ENCODE measurements around the gene CTXND2.
"Not testable (repeated sequence)": the region's sequence is repeated elsewhere in the genome, so short reads cannot be mapped to it uniquely, and the experiment has no call there.

The CTXND2 gene

DNA sequence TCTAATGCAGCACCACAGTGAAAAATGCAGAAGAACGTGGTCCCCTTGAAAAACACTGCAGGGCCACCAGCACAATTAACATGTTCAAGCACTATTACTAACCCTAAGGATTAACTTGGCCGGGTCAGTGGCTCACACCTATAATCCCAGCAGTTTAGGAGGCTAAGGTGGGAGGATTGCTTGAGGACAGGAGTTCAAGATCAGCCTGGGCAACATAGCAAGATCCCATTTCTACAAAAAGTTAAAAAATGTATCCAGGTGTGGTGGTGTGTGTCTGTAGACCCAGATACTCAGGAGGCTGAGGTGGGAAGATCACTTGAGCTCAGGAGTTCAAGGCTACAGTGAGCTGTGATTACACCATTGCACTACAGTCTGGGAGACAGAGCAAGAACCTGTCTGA, 13.4 kb upstream of the CTXND2 start:
- Histone ChIP-seq H3K36me3 (ENCODE audit: control insufficient read depth, insufficient read depth, low read length) (no peaks in the 10 kb centered on the region), H3K4me1 (ENCODE audit: control insufficient read depth, insufficient read depth, low read length) (peaks cover 5% of the 10 kb centered on the region), H3K9me3 (ENCODE audit: control insufficient read depth, low read length) (no peaks in the 10 kb centered on the region), H3K9ac (ENCODE audit: low read length) (no peak overlapping the region), H3K4me3 (ENCODE audit: low read length) (no peak overlapping the region), H3K27me3 (ENCODE audit: control insufficient read depth, insufficient read depth, low read length) (no peaks in the 10 kb centered on the region)

DNA sequence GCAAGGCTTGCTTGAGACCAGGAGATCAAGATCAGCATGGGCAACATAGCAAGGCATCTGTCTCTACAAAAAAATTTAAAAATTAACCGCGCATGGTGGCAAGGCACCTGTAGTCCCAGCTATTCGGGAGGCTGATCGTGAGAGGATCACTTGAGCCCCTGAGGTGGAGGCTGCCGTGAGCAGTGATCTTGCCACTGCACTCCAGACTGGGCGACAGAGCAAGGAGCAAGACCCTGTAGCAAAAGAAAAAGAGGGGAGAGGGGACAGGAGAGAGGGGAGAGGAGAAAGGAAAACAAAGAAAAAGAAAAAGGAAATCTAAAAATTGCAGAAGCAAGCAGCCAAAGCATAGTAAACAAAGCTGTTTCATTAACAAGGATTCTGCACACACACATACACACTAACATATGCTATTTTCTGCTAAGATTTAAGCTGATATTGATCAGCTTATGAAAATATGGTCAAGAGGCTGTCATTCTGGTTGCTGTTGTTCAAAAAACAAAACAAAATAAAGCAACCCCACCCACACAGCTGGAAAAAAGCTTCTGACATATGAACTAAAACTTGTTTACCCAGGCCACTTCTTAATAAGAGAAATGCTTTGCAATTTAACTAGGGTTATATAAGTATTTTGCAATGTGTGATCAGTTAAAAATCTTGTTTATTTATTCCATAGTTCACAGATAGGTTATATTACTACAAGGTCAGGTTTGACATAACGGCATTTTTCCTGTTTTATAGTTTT, 12.3 kb upstream of the CTXND2 start:
- peak overlapping the region; percentile 14 for H3K9ac ChIP-seq (ENCODE audit: low read length)
- H3K9me3 ChIP-seq (ENCODE audit: control insufficient read depth, low read length), result no peaks in the 10 kb centered on the region
- H3K27me3 ChIP-seq (ENCODE audit: control insufficient read depth, insufficient read depth, low read length), result no peaks in the 10 kb centered on the region
- H3K36me3 ChIP-seq (ENCODE audit: control insufficient read depth, insufficient read depth, low read length), result no peaks in the 10 kb centered on the region
- no peak overlapping the region for H3K4me3 ChIP-seq (ENCODE audit: low read length)
- peaks cover 5% of the 10 kb centered on the region for H3K4me1 ChIP-seq (ENCODE audit: control insufficient read depth, insufficient read depth, low read length)

DNA sequence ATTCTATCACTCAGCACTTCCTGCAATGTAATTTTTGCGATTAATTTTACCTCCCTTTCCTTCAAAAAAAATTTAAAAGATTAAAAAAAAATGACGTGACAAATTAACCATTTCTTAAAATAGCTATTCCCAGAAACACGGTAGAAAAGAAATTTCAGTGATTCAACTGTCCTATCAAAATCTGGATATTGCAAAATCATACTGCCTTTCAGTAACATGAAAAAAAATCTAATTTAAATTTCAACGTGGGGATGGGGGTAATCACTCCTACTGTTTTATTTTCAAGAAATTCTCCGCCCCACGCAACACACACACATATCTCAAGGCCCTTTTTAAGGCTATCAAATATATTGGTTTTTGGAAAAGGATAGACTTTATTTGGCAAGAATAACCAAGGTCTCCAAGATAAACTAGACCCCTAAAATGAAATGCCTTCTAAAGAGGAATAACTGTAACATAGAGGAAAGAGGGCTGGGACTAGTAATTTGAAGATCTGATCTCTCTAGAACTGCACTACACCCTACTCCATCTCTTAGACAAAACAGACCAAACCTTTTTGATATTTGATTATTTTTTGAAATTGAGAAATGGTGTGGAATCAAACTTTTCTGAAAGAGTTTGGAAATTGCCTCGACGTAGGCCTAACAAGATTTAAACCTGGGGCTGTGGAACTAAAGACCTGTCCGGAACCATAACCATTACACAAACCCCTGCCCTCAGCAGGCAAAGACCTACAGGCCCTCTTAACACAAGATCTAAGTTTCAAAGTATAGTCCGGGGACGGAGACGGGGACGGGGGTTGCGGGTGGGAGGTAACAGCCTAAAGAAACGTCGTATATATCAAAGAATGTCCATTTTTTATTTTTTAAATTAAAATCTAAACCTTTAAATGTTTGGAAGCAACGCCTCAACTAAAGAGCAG, 11.5 kb upstream of the CTXND2 start:
- Histone ChIP-seq H3K9ac (ENCODE audit: low read length) (peak overlapping the region; percentile 93), H3K4me3 (ENCODE audit: low read length) (peak overlapping the region; percentile 77), H3K27me3 (ENCODE audit: control insufficient read depth, insufficient read depth, low read length) (no peaks in the 10 kb centered on the region), H3K9me3 (ENCODE audit: control insufficient read depth, low read length) (no peaks in the 10 kb centered on the region), H3K4me1 (ENCODE audit: control insufficient read depth, insufficient read depth, low read length) (peaks cover 5% of the 10 kb centered on the region), H3K36me3 (ENCODE audit: control insufficient read depth, insufficient read depth, low read length) (no peaks in the 10 kb centered on the region)

DNA sequence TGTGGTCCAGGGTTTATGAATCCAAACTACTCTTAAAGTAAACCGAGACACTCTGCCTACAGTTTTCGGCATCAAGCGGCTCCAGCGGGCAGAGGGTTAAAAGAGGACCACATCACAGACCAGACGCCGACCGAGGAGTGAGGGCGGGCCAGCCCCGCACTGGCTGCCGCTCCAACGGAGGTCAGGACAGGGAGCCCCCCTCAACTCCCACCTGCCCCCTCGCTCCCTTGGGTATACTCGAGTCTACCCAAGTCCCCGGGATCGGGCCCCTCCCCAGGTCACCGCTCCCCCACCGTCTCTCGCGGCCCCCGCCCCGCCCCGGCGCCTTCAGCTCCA, 10.8 kb upstream of the CTXND2 start:
- H3K36me3 ChIP-seq (ENCODE audit: control insufficient read depth, insufficient read depth, low read length), result no peaks in the 10 kb centered on the region
- peak overlapping the region; percentile 77 for H3K4me3 ChIP-seq (ENCODE audit: low read length)
- H3K4me1 ChIP-seq (ENCODE audit: control insufficient read depth, insufficient read depth, low read length), result peaks cover 5% of the 10 kb centered on the region
- no peaks in the 10 kb centered on the region for H3K27me3 ChIP-seq (ENCODE audit: control insufficient read depth, insufficient read depth, low read length)
- no peaks in the 10 kb centered on the region for H3K9me3 ChIP-seq (ENCODE audit: control insufficient read depth, low read length)
- H3K9ac ChIP-seq (ENCODE audit: low read length), result peak overlapping the region; percentile 93

DNA sequence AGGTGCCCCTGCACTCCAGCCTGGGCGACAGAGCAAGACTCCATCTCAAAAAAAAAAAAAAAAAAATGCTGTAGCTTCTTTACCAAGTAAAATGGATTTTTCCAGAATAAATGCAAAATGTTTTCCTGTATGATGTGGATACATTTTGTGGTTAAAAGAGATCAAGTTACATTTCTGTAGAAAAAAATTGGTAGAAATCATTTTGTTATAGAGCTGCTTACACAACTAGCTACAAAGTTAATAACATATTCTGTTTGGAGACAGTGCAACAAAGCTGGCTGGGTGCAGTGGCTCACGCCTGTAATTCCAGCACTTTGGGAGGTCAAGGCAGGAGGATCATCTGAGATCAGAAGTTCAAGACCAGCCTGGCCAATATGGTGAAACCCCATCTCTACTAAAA, 8.0 kb upstream of the CTXND2 start:
- not testable (repeated sequence) for H3K4me1 ChIP-seq (ENCODE audit: control insufficient read depth, insufficient read depth, low read length); H3K27me3 ChIP-seq (ENCODE audit: control insufficient read depth, insufficient read depth, low read length); H3K9ac ChIP-seq (ENCODE audit: low read length); H3K36me3 ChIP-seq (ENCODE audit: control insufficient read depth, insufficient read depth, low read length); H3K4me3 ChIP-seq (ENCODE audit: low read length); H3K9me3 ChIP-seq (ENCODE audit: control insufficient read depth, low read length)

DNA sequence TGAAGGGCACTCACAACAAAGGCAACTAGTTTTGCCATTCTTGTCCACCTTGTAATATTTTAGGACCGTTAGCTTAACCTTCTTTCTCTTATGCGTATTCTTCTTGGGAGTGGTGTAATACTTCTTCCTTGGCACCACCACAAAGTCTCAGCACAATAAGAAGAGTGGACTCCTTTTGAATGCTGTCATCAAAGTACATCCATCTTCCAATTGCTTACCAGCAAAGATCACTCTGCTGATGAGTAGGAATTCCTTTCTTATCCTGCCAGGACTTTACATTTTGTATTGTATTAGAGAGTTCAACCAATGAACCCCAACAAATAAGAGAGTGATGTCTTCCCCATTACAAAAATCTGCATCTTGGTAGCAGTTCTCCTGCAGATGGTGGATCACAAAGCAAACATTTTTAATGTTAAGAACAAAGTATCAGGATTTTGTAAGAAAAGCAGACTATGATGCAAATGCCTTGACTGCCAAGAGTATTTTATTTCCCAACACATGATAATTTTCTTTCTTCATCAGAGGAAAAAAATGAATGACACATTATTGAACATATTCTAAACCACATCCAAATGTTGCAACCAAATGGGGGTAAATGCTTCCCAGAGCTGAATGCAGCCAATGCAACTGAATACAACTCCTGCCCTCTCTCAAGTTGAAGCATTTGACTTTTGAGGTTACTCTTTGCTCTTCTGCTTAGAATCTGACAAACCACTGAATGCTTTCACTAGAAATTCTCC, 5.4 kb upstream of the CTXND2 start:
- Histone ChIP-seq H3K4me3 (ENCODE audit: low read length) (no peak overlapping the region), H3K4me1 (ENCODE audit: control insufficient read depth, insufficient read depth, low read length) (no peaks in the 10 kb centered on the region), H3K9ac (ENCODE audit: low read length) (no peak overlapping the region), H3K27me3 (ENCODE audit: control insufficient read depth, insufficient read depth, low read length) (no peaks in the 10 kb centered on the region), H3K36me3 (ENCODE audit: control insufficient read depth, insufficient read depth, low read length) (no peaks in the 10 kb centered on the region), H3K9me3 (ENCODE audit: control insufficient read depth, low read length) (no peaks in the 10 kb centered on the region)

DNA sequence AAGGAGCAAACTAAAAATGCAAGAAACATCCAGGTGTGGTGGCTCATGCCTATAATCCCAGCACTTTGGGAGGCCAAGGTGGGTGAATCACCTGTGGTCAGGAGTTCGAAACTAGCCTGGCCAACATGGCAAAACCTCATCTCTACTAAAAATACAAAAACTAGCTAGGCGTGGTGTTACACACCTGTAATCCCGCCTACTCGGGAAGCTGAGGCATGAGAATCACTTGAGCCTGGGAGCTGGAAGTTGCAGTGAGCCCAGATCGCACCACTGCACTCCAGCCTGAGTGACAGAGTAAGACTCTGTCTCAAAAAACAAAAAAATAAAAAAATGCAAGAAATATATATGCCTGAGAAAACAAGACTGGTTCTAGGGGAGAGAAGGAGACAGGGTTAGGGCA, 3.8 kb upstream of the CTXND2 start:
- H3K36me3 ChIP-seq (ENCODE audit: control insufficient read depth, insufficient read depth, low read length); H3K4me3 ChIP-seq (ENCODE audit: low read length); H3K27me3 ChIP-seq (ENCODE audit: control insufficient read depth, insufficient read depth, low read length); H3K9ac ChIP-seq (ENCODE audit: low read length); H3K9me3 ChIP-seq (ENCODE audit: control insufficient read depth, low read length); H3K4me1 ChIP-seq (ENCODE audit: control insufficient read depth, insufficient read depth, low read length): not testable (repeated sequence)

DNA sequence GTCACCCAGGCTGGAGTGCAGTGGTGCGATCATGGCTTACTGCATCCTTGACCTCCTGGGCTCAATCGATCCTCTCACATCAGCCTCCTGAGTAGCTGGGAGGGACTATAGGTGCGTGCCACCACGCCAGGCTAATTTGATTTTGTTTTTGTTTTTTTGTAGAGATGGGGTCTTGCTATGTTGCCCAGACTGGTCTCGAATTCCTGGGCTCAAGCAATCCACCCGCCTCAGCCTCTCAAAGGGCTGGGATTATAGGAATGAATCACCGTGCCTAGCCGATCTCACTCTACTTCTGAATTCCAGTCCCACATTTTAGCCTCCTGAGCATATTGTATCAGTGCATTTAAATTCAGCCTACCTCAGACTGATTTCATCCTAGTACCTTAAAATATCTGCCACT, 1.8 kb downstream of the CTXND2 start:
- Histone ChIP-seq H3K4me3 (ENCODE audit: low read length) (no peak overlapping the region), H3K9ac (ENCODE audit: low read length) (no peak overlapping the region), H3K27me3 (ENCODE audit: control insufficient read depth, insufficient read depth, low read length) (no peaks in the 10 kb centered on the region), H3K36me3 (ENCODE audit: control insufficient read depth, insufficient read depth, low read length) (no peaks in the 10 kb centered on the region), H3K4me1 (ENCODE audit: control insufficient read depth, insufficient read depth, low read length) (no peaks in the 10 kb centered on the region), H3K9me3 (ENCODE audit: control insufficient read depth, low read length) (no peaks in the 10 kb centered on the region)

DNA sequence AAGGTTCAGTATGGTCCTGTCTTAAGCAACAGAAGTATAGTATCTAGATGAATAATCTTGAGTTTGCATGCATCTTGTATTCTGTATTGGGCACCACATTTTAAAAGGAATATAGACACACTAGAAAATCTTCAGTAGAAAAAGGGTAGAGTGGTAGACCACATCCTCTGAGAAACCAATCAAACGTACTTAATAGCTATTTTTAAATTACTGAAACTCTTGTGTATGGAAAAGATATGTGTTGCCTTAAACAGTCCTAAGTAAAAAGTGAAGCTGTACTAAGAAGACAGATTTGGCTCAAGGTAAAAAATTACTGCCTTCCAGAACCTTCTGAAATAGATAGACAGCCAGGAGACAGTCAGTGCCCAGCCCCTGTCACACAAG, 3.1 kb downstream of the CTXND2 start:
- Histone ChIP-seq H3K36me3 (ENCODE audit: control insufficient read depth, insufficient read depth, low read length) (no peaks in the 10 kb centered on the region), H3K4me1 (ENCODE audit: control insufficient read depth, insufficient read depth, low read length) (no peaks in the 10 kb centered on the region), H3K9me3 (ENCODE audit: control insufficient read depth, low read length) (no peaks in the 10 kb centered on the region), H3K27me3 (ENCODE audit: control insufficient read depth, insufficient read depth, low read length) (no peaks in the 10 kb centered on the region), H3K4me3 (ENCODE audit: low read length) (no peak overlapping the region), H3K9ac (ENCODE audit: low read length) (no peak overlapping the region)

DNA sequence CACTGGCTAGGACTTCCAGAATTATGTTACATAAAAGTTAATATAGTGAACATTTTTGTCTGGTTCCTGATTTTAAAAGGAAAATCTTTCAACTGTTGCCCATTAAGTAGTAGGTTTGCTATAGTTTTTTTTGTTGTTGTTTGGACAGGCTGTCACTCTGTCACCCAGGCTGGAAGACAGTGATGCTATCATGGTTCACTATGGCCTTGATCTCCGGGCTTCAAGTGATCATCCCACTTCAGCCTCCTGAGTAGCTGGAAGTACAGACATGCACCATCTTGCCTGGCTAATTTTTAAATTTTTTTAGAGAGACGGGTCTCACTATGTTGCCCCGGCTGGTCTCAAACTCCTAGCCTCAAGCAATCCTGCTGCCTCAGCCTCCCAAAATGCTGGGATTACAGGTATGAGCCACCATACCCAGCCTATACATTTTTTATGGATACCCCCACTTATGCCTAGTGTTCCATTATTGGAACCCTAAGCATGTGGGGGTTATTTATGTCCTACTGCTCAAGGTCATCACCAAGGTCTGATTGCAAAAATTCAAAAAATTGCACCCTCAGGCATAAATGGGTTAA, 6.5 kb downstream of the CTXND2 start:
- Histone ChIP-seq H3K4me3 (ENCODE audit: low read length) (no peak overlapping the region), H3K9ac (ENCODE audit: low read length) (no peak overlapping the region), H3K9me3 (ENCODE audit: control insufficient read depth, low read length) (no peaks in the 10 kb centered on the region), H3K27me3 (ENCODE audit: control insufficient read depth, insufficient read depth, low read length) (no peaks in the 10 kb centered on the region), H3K36me3 (ENCODE audit: control insufficient read depth, insufficient read depth, low read length) (no peaks in the 10 kb centered on the region), H3K4me1 (ENCODE audit: control insufficient read depth, insufficient read depth, low read length) (no peaks in the 10 kb centered on the region)

DNA sequence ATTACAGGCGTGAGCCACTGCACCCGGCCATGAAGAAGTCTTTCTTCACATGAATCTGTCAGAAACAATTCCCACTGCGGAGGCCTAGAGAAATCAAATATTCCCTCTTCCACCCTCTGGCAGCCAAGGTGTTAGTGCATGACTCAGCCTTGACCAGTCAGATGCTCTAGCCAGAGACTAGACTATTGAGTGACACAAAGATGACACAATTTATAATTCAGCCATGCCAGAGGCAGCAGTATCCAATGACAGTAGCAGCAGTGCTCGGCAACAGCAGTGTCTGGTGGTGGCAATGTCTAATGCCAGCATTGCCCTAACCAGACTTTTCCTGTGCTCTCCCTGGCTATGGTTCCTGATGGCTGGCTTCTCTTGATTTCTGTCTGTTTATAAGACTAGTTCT, 8.7 kb downstream of the CTXND2 start:
- Histone ChIP-seq H3K9me3 (ENCODE audit: control insufficient read depth, low read length) (no peaks in the 10 kb centered on the region), H3K4me3 (ENCODE audit: low read length) (no peak overlapping the region), H3K27me3 (ENCODE audit: control insufficient read depth, insufficient read depth, low read length) (no peaks in the 10 kb centered on the region), H3K9ac (ENCODE audit: low read length) (no peak overlapping the region), H3K36me3 (ENCODE audit: control insufficient read depth, insufficient read depth, low read length) (no peaks in the 10 kb centered on the region), H3K4me1 (ENCODE audit: control insufficient read depth, insufficient read depth, low read length) (no peaks in the 10 kb centered on the region)

DNA sequence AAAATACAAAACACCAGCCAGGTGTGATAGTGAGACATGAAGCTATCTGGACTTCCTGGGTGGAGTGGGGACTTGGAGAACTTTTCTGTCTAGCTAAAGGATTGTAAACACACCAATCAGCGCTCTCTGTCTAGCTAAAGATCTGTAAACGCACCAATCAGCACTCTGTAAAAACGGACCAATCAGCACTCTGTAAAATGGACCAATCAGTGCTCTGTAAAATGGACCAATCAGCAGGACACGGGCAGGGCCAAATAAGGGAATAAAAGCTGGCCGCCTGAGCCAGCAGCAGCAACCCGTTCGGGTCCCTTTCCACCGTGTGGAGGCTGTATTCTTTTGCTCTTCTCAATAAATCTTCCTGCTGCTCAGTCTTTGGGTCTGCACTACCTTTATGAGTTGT, 12.9 kb downstream of the CTXND2 start:
- not testable (repeated sequence) for H3K27me3 ChIP-seq (ENCODE audit: control insufficient read depth, insufficient read depth, low read length); H3K36me3 ChIP-seq (ENCODE audit: control insufficient read depth, insufficient read depth, low read length); H3K4me3 ChIP-seq (ENCODE audit: low read length); H3K9ac ChIP-seq (ENCODE audit: low read length); H3K9me3 ChIP-seq (ENCODE audit: control insufficient read depth, low read length); H3K4me1 ChIP-seq (ENCODE audit: control insufficient read depth, insufficient read depth, low read length)

Measured in mucosa of stomach (tissue), 1 donor.